Measurements from ENCODE around the gene CAMSAP1.

CAMSAP1 gene

DNA sequence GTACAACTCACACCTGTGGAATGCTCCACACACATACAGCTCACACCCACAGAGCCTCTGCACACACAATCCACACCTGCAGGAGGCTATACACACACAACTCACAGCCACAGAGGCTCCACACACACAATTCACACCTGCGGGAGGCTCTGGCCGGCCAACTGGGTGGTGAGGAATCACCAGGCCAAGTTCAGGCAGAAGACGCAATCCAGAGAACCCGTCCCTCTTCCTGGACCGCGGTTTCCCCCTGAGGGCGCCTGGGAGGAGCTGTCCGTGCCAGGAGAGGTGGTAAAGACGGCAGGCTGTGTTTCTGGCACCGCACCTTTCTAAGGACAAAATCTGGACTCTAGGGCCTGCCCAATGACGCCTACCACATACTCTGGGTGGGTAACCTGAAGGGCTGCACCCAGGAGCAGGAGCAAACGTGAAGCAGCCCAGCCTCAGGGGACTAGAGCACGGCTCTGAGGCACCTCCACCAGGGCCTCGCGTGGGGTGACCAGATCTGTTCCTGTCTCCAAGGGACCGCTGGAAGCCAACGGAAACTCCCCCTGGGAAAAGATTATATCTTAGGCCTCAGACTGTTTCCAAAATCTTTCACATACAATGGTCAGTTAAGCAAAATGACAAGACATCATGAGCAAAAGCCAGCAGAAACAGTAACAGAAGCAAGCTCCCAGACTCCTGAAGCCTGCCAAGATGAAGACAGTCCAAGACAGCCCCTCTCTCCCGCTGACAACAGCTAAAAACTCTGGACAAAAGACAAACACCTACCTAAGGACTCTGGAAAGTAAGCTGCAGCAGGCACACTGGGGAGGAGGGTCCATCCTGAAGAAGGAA is 16.9 kb downstream of the CAMSAP1 start:
- no peak for TF ChIP-seq RAD21 (IDR thresholded peaks at IDR 0.05; ENCODE audit: low read depth)
- no peak for TF ChIP-seq CREB1 (IDR thresholded peaks at IDR 0.05; ENCODE audit: low read depth)
- TF ChIP-seq ZBTB7A (IDR thresholded peaks at IDR 0.05; ENCODE audit: low read depth) = no peak
- TF ChIP-seq CEBPB (IDR thresholded peaks at IDR 0.05) = no peak
- no peak for TF ChIP-seq NFIC (IDR thresholded peaks at IDR 0.05)
- no peak for TF ChIP-seq MAX (IDR thresholded peaks at IDR 0.05)
- TF ChIP-seq TCF12 (IDR thresholded peaks at IDR 0.05; ENCODE audit: low read depth) = no peak
- TF ChIP-seq, protein P1, sequence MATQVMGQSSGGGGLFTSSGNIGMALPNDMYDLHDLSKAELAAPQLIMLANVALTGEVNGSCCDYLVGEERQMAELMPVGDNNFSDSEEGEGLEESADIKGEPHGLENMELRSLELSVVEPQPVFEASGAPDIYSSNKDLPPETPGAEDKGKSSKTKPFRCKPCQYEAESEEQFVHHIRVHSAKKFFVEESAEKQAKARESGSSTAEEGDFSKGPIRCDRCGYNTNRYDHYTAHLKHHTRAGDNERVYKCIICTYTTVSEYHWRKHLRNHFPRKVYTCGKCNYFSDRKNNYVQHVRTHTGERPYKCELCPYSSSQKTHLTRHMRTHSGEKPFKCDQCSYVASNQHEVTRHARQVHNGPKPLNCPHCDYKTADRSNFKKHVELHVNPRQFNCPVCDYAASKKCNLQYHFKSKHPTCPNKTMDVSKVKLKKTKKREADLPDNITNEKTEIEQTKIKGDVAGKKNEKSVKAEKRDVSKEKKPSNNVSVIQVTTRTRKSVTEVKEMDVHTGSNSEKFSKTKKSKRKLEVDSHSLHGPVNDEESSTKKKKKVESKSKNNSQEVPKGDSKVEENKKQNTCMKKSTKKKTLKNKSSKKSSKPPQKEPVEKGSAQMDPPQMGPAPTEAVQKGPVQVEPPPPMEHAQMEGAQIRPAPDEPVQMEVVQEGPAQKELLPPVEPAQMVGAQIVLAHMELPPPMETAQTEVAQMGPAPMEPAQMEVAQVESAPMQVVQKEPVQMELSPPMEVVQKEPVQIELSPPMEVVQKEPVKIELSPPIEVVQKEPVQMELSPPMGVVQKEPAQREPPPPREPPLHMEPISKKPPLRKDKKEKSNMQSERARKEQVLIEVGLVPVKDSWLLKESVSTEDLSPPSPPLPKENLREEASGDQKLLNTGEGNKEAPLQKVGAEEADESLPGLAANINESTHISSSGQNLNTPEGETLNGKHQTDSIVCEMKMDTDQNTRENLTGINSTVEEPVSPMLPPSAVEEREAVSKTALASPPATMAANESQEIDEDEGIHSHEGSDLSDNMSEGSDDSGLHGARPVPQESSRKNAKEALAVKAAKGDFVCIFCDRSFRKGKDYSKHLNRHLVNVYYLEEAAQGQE (IDR thresholded peaks at IDR 0.05; ENCODE audit: low read depth) = no peak

GRCh38 chr9:135889564-135890189 is 17.7 kb downstream of the CAMSAP1 start:
- TF ChIP-seq FOXM1 (IDR thresholded peaks at IDR 0.05; ENCODE audit: borderline replicate concordance, low read depth) = no peak
- no peak for TF ChIP-seq MAX (IDR thresholded peaks at IDR 0.05)
- no peak for TF ChIP-seq TEAD4 (IDR thresholded peaks at IDR 0.05)
- no peak for TF ChIP-seq EP300 (IDR thresholded peaks at IDR 0.05; ENCODE audit: borderline replicate concordance)
- TF ChIP-seq, protein P1 (IDR thresholded peaks at IDR 0.05; ENCODE audit: low read depth) = no peak
- no peak for TF ChIP-seq NFIC (IDR thresholded peaks at IDR 0.05)
- no peak for TF ChIP-seq TAF1 (IDR thresholded peaks at IDR 0.05; ENCODE audit: low read depth)
- no peak for TF ChIP-seq CREB1 (IDR thresholded peaks at IDR 0.05; ENCODE audit: low read depth)
- TF ChIP-seq RAD21 (IDR thresholded peaks at IDR 0.05; ENCODE audit: low read depth) = no peak
- no peak for TF ChIP-seq EGR1 (IDR thresholded peaks at IDR 0.05)
- no peak for TF ChIP-seq YY1 (IDR thresholded peaks at IDR 0.05; ENCODE audit: low read depth)
- no peak for TF ChIP-seq TCF12 (IDR thresholded peaks at IDR 0.05; ENCODE audit: low read depth)
- no peak for TF ChIP-seq ZBTB7A (IDR thresholded peaks at IDR 0.05; ENCODE audit: low read depth)
- TF ChIP-seq USF1 (IDR thresholded peaks at IDR 0.05) = no peak

DNA sequence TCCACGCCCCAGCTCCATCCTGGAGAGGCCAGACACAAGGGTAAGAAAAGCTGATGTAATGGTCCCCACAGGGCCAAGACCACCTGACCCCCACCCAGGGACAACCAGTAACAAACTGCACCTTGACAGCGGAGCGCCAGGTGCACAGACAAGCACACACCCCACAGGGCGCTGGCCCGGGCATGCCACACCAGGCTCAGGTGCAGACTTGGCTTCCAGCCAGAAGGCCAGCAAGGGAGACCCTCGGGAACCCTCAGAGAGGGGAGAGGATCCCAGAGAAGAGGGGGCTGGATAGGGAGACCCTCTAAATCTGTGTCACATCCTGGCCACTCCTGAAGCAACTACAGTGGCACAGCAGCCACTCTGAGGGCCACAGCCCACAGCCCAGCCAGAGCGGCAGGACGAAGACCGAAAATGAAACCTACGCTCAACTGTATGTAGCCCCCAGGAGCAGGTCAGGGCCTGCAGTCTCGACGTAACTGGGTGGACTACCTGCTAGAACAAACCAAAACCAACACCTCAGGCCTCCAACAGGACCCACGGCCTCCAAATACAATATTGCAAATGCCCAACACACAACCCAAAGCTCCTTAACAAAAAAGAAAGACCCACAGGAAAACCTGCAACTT is 18.5 kb downstream of the CAMSAP1 start:
- no peak for TF ChIP-seq RAD21 (IDR thresholded peaks at IDR 0.05; ENCODE audit: low read depth)
- no peak for TF ChIP-seq EGR1 (IDR thresholded peaks at IDR 0.05)
- no peak for TF ChIP-seq USF1 (IDR thresholded peaks at IDR 0.05)
- TF ChIP-seq, protein P1 (IDR thresholded peaks at IDR 0.05; ENCODE audit: low read depth) = no peak
- TF ChIP-seq TCF12 (IDR thresholded peaks at IDR 0.05; ENCODE audit: low read depth) = no peak
- peak; percentile 28 for TF ChIP-seq NFIC (IDR thresholded peaks at IDR 0.05)
- TF ChIP-seq CREB1 (IDR thresholded peaks at IDR 0.05; ENCODE audit: low read depth) = no peak
